NB4 (cell line): Measurements from ENCODE around the gene PPP6C.
"Not testable (repeated sequence)": the region's sequence is repeated elsewhere in the genome, so short reads cannot be mapped to it uniquely, and the experiment has no call there.

Experiments
- DNase-seq: peaks from one replicate; pipeline ENCODE4 v3.0.0; 2010; ENCODE audit warnings: low read depth
- H3K4me3 ChIP-seq: one replicate; pipeline ENCODE4 v1.5.1; 2011; ENCODE audit warnings: mild to moderate bottlenecking, low read depth, low read length, moderate library complexity
- CTCF ChIP-seq: IDR thresholded peaks from one replicate; pipeline ENCODE4 v1.5.1; 2012; ENCODE audit warnings: low read depth, low read length
- MAX ChIP-seq: IDR thresholded peaks from 2 replicates; pipeline ENCODE4 v1.6.1; 2011; ENCODE audit warnings: low read depth, low read length
- MYC ChIP-seq: IDR thresholded peaks from 2 replicates; pipeline ENCODE4 v1.6.1; 2011; ENCODE audit warnings: low read depth, low read length
- POLR2A ChIP-seq: IDR thresholded peaks from 2 replicates; pipeline ENCODE4 v1.6.1; 2011; ENCODE audit warnings: mild to moderate bottlenecking; ENCODE audit not compliant: insufficient read length; ENCODE audit errors: extremely low read depth

Gene PPP6C

GRCh38 chr9:125125523-125125922 lies 64.1 kb downstream of the PPP6C start:
- TF ChIP-seq CTCF (no peak), MYC (no peak)
- no peak overlapping the region for H3K4me3 ChIP-seq
- no peak for DNase-seq

DNA sequence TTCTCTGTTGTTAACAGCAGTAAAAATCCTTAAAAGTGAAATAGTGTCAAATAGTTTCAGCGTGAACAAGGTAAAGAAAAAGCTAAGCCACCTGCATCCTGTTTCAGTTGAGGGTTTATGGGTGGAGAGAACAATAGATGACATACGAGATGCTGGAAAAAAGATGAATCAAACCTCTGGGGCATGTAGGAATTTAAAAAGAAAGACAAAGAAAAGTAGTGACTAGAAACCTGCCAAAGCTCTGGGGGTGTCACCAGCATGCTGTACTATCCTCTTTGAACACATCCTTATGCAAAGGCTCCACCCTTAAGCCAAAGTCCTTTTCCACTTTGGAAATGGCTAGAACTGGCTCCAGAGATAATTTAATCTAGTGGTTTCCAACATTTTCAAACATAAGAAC lies 68.5 kb downstream of the PPP6C start:
- TF ChIP-seq CTCF, result no peak
- TF ChIP-seq MAX, result no peak
- no peak for TF ChIP-seq MYC
- TF ChIP-seq POLR2A, result no peak
- DNase-seq, result no peak
- no peak overlapping the region for H3K4me3 ChIP-seq

DNA sequence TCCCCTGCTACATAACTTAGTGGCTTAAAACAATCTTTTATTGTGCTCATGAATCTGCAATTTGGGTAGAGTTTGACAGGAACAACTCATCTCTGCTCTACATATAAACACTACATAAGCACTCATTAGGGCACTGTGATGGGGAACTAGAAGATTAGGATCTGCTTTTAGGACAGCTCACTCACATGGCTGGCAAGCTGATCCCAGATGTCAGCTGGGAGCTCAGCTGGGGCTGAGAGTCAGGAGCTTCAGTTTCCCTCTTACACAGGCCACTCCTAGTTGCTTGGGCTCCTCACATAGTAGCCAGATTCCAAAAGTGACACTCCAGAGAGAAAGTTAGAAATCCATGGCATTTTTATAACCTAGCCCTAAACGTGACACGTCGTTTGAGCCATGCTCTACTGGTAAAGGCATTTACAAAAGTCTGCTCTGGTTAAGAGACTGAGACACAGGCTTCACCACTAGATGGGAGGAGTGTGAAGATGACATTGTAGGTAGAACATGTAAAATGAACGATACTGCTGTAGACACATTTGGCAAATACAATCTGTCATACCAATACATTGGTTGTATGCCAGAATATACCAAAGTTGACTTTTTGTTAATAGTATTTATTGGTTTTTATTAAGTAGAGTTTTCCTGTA lies 69.8 kb downstream of the PPP6C start:
- TF ChIP-seq MYC (no peak), POLR2A (no peak), MAX (no peak), CTCF (no peak)
- no peak for DNase-seq
- no peak overlapping the region for H3K4me3 ChIP-seq

- not testable (repeated sequence) for H3K4me3 ChIP-seq, DNase-seq
These were observed 70.9 kb downstream of the PPP6C start for GRCh38 chr9:125118696-125119095.

DNA sequence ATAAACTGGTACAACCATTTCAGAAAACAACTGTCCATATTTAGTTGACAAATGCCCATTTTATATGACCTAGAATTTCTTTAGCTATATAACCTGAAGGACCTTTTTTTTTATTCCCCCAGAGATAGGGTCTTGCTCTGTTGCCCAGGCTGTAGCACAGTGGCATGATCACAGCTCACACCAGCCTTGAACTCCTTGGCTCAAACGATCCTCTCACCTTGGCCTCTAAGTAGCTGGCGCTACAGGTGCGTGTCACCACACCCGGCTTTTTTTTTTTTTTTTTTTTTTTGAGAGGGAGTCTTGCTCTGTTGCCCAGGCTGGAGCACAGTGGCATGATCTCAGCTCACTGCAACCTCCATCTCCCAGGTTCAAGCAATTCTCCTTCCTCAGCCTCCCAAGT lies 75.1 kb downstream of the PPP6C start:
- H3K4me3 ChIP-seq, DNase-seq: not testable (repeated sequence)

GRCh38 chr9:125110464-125110863 lies 79.1 kb downstream of the PPP6C start:
- no peak for DNase-seq
- no peak for TF ChIP-seq MYC
- TF ChIP-seq CTCF, result no peak
- TF ChIP-seq MAX, result no peak
- TF ChIP-seq POLR2A, result no peak
- no peak overlapping the region for H3K4me3 ChIP-seq

GRCh38 chr9:125108541-125108940 lies 81.1 kb downstream of the PPP6C start:
- H3K4me3 ChIP-seq, DNase-seq: not testable (repeated sequence)
